GM23338 (cell line): ENCODE data around the gene LRRC26. TPM values are rescaled to one million over a fixed set of nuclear protein-coding genes. Genes with fewer than 3 reads are reported as not detected.

Source experiments
- ATAC-seq: fragments of 200-7000 bp; cut with Tn5 transposase; 3 replicates; pipeline ENCODE4 v1.9.1; 2020
- DNase-seq: peaks from one replicate; pipeline ENCODE4 v3.0.0-alpha.2; 2015; ENCODE audit warnings: low spot score
- H2AFZ ChIP-seq: fragments of 200-600 bp; sonication (generic); 2 replicates; pipeline ENCODE4 v1.8.0; 2016; ENCODE audit warnings: antibody characterized with exemption, mild to moderate bottlenecking, moderate library complexity
- H3F3A ChIP-seq: fragments of 200-600 bp; sonication (generic); replicated peaks from 2 replicates; pipeline ENCODE4 v1.8.0; 2017; ENCODE audit warnings: antibody characterized with exemption, mixed run types, low read depth
- H3K27ac ChIP-seq: fragments of 200-600 bp; sonication (generic); 2 replicates; pipeline ENCODE4 v1.6.1; 2016; ENCODE audit warnings: low read depth
- H3K27me3 ChIP-seq: fragments of 200-600 bp; sonication (generic); 2 replicates; pipeline ENCODE4 v1.8.0; 2016; ENCODE audit warnings: mild to moderate bottlenecking, mixed run types, moderate library complexity; ENCODE audit not compliant: insufficient read depth
- H3K36me3 ChIP-seq: fragments of 200-600 bp; sonication (generic); 2 replicates; pipeline ENCODE4 v1.8.0; 2016; ENCODE audit warnings: mild to moderate bottlenecking; ENCODE audit not compliant: insufficient read depth
- H3K4me1 ChIP-seq: fragments of 200-600 bp; sonication (generic); 2 replicates; pipeline ENCODE4 v1.8.0; 2016; ENCODE audit warnings: mild to moderate bottlenecking, moderate library complexity; ENCODE audit not compliant: insufficient read depth
- H3K4me2 ChIP-seq: fragments of 200-600 bp; sonication (generic); 2 replicates; pipeline ENCODE4 v1.7.1; 2017; ENCODE audit warnings: mixed run types
- H3K4me3 ChIP-seq: fragments of 200-600 bp; sonication (generic); 2 replicates; pipeline ENCODE4 v1.6.1; 2016; ENCODE audit warnings: mixed run types
- H3K79me2 ChIP-seq: fragments of 200-600 bp; sonication (generic); replicated peaks from 2 replicates; pipeline ENCODE4 v1.8.0; 2017; ENCODE audit warnings: mild to moderate bottlenecking; ENCODE audit not compliant: insufficient read depth
- H3K9me2 ChIP-seq: fragments of 200-600 bp; sonication (generic); 2 replicates; pipeline ENCODE4 v1.8.0; 2017; ENCODE audit not compliant: insufficient read depth
- H4K20me1 ChIP-seq: fragments of 200-600 bp; sonication (generic); replicated peaks from 2 replicates; pipeline ENCODE4 v1.8.0; 2017; ENCODE audit warnings: mild to moderate bottlenecking; ENCODE audit not compliant: insufficient read depth
- H3K27ac Mint-ChIP-seq: 2 replicates; pipeline ENCODE4 v1.8.0; 2020; ENCODE audit warnings: inconsistent platforms, mild to moderate bottlenecking, moderate library complexity, mixed read lengths
- H3K27me3 Mint-ChIP-seq: 3 replicates; pipeline ENCODE4 v1.8.0; 2022; ENCODE audit warnings: low read depth, mild to moderate bottlenecking, moderate library complexity, mixed read lengths, inconsistent platforms; ENCODE audit not compliant: insufficient read depth, poor library complexity
- H3K36me3 Mint-ChIP-seq: 3 replicates; pipeline ENCODE4 v1.8.0; 2021; ENCODE audit warnings: low read depth, mild to moderate bottlenecking, inconsistent platforms, moderate library complexity, mixed read lengths
- H3K4me1 Mint-ChIP-seq: 3 replicates; pipeline ENCODE4 v1.8.0; 2020; ENCODE audit warnings: mild to moderate bottlenecking, inconsistent platforms, mixed read lengths
- H3K4me3 Mint-ChIP-seq: 3 replicates; pipeline ENCODE4 v1.8.0; 2021; ENCODE audit warnings: moderate library complexity, mild to moderate bottlenecking, inconsistent platforms, mixed read lengths
- H3K9me3 Mint-ChIP-seq: 3 replicates; pipeline ENCODE4 v1.8.0; 2020; ENCODE audit warnings: moderate library complexity, mild to moderate bottlenecking, inconsistent platforms, mixed read lengths
- CREB1 ChIP-seq: fragments of 250-450 bp; sonication (Bioruptor Pico); IDR thresholded peaks from 2 replicates; pipeline ENCODE4 v1.5.0; 2020; ENCODE audit warnings: low read depth, mild to moderate bottlenecking, moderate library complexity
- CTCF ChIP-seq, 2 experiments: fragments of 200-600 bp in 1 of 2; sonication (generic) in 1 of 2; conservative IDR thresholded peaks; 2 replicates each; pipeline versions ENCODE4 v1.5.1 to v1.6.1; 2016 to 2017; ENCODE audit warnings: antibody characterized with exemption in 2 of 2, low read depth in 2 of 2, mild to moderate bottlenecking in 2 of 2, moderate library complexity in 1 of 2
- EZH2 ChIP-seq: fragments of 200-600 bp; sonication (generic); IDR thresholded peaks from one replicate; pipeline ENCODE4 v1.8.0; 2017; ENCODE audit warnings: antibody characterized with exemption, mild to moderate bottlenecking, low read depth; ENCODE audit not compliant: unreplicated experiment
- EZH2phosphoT487 ChIP-seq: fragments of 200-600 bp; sonication (generic); IDR thresholded peaks from one replicate; pipeline ENCODE4 v1.8.1; 2018; ENCODE audit warnings: antibody characterized with exemption; ENCODE audit not compliant: unreplicated experiment
- NANOG ChIP-seq: IDR thresholded peaks from 2 replicates; pipeline ENCODE4 v1.6.1; 2016; ENCODE audit warnings: antibody characterized with exemption, borderline replicate concordance
- REST ChIP-seq: IDR thresholded peaks from one replicate; pipeline ENCODE4 v1.6.1; 2018; ENCODE audit warnings: antibody characterized with exemption; ENCODE audit not compliant: unreplicated experiment
- STAT1 ChIP-seq: IDR thresholded peaks from one replicate; pipeline ENCODE4 v1.6.1; 2016; ENCODE audit warnings: antibody characterized with exemption; ENCODE audit not compliant: unreplicated experiment
- ZNF114 ChIP-seq: fragments of 250-450 bp; sonication (Bioruptor Pico); IDR thresholded peaks from 2 replicates; pipeline ENCODE4 v1.5.0; 2020; ENCODE audit warnings: mild to moderate bottlenecking, moderate library complexity
- ZNF462 ChIP-seq: fragments of 250-450 bp; sonication (Bioruptor Pico); IDR thresholded peaks from 2 replicates; pipeline ENCODE4 v1.5.0; 2020; ENCODE audit warnings: mild to moderate bottlenecking, moderate library complexity
- polyA plus RNA-seq: library from polyadenylated mRNA; unstranded; fragments of >200 nt; fragmentation: Nextera tagmentation; extraction: Ambion mirVana; gene quantifications from 2 replicates; pipeline ENCODE4 v1.2.1, GENCODE V29; 2016
- total RNA-seq: library from RNA; depleted of rRNA; stranded (reverse); fragments of >200 nt; shearing (Covaris generic); gene quantifications from 2 replicates; pipeline ENCODE4 v1.2.3, GENCODE V29; 2014

Gene LRRC26
- total and polyA plus RNA-seq, 2 experiments from 2014 or later = 0.21 to 4.3 TPM

- Mint-ChIP-seq H3K36me3 (no peaks in the 10 kb centered on the region), H3K27ac (no peak overlapping the region), H3K9me3 (peaks cover 7% of the 10 kb centered on the region; the same call in 2 of the 3 replicates), H3K4me3 (no peak overlapping the region), H3K4me1 (peaks cover 2% of the 10 kb centered on the region; the same call in 1 of the 3 replicates), H3K27me3 (peaks cover 21% of the 10 kb centered on the region)
- Histone ChIP-seq H3K27ac (no peak overlapping the region), H2AFZ (no peak overlapping the region), H3K9me2 (no peaks in the 10 kb centered on the region), H4K20me1 (no peaks in the 10 kb centered on the region), H3K36me3 (no peaks in the 10 kb centered on the region), H3K27me3 (peaks cover 6% of the 10 kb centered on the region; the same call in 1 of the 2 replicates), H3K4me1 (no peaks in the 10 kb centered on the region), H3K4me2 (no peak overlapping the region), H3K4me3 (no peak overlapping the region), H3F3A (0 out of 2 replicates have a peak, but pooled peaks cover 2% of the 10 kb centered on the region), H3K79me2 (no peaks in the 10 kb centered on the region)
- peak; percentile 10 for ATAC-seq
- TF ChIP-seq ZNF114 (CRISPR knock-in tag) = no peak
- TF ChIP-seq REST = peak; percentile 28
- DNase-seq = no peak
Observed at GRCh38 chr9:137145731-137146526, 23.9 kb downstream of the LRRC26 start.

GRCh38 chr9:137143459-137143858 lies 26.4 kb downstream of the LRRC26 start:
- H3K4me2 ChIP-seq = no peak overlapping the region
- no peak overlapping the region for H2AFZ ChIP-seq
- no peak overlapping the region for H3K4me3 ChIP-seq
- no peaks in the 10 kb centered on the region for H3F3A ChIP-seq
- H3K27ac Mint-ChIP-seq = no peak overlapping the region
- TF ChIP-seq CREB1 (CRISPR knock-in tag) (no peak), NANOG (no peak), EZH2phosphoT487 (no peak), EZH2 (no peak), ZNF462 (CRISPR knock-in tag) (no peak), STAT1 (no peak), CTCF (conservative IDR thresholded peaks at IDR 0.05; ENCODE audit: low read depth in 2 of 2) (no peak)
- no peaks in the 10 kb centered on the region for H3K36me3 ChIP-seq
- H3K4me1 Mint-ChIP-seq = peaks cover 5% of the 10 kb centered on the region; the same call in 2 of the 3 replicates
- H3K4me3 Mint-ChIP-seq = no peak overlapping the region
- H3K9me2 ChIP-seq = no peaks in the 10 kb centered on the region
- peaks cover 40% of the 10 kb centered on the region for H3K27me3 Mint-ChIP-seq
- H4K20me1 ChIP-seq = no peaks in the 10 kb centered on the region
- H3K36me3 Mint-ChIP-seq = no peaks in the 10 kb centered on the region
- H3K9me3 Mint-ChIP-seq = no peaks in the 10 kb centered on the region
- no peak for ATAC-seq
- no peak for DNase-seq
- no peak overlapping the region for H3K27ac ChIP-seq
- peaks cover 30% of the 10 kb centered on the region for H3K27me3 ChIP-seq
- peaks cover 5% of the 10 kb centered on the region; the same call in 1 of the 2 replicates for H3K4me1 ChIP-seq
- no peaks in the 10 kb centered on the region for H3K79me2 ChIP-seq
